Right ventricle myocardium superior (tissue), 1 donor: ENCODE results near the gene MYH7B. TPM values are rescaled to one million over a fixed set of nuclear protein-coding genes. Genes with fewer than 3 reads are reported as not detected.
A peak's percentile ranks its signal among the peaks of the same experiment; 100 is the strongest.

Source experiments
- ATAC-seq: fragments of 200-7000 bp; cut with Tn5 transposase; one replicate; pipeline ENCODE4 v1.9.1; 2020; ENCODE audit warnings: mild to moderate bottlenecking; ENCODE audit not compliant: poor library complexity
- DNase-seq: peaks from one replicate; pipeline ENCODE4 v3.0.0-alpha.2; 2020
- intact Hi-C: fragments of 100-400 bp; cut with DNase I; formaldehyde crosslinking; loops from one replicate; pipeline ENCODE4 v1.11.2; 2022
- total RNA-seq: library from RNA; stranded (reverse); fragmentation: NEBNext Ultra II Directional; extraction: Animal tissue kit (Norgen Biotek cat#: 25700); gene quantifications from one replicate; pipeline ENCODE4 v1.2.1, GENCODE V29; 2021
- donor health status: DM: no; HTN: yes; CAD: no; lungs with severe emphysema.

MYH7B gene
- total RNA-seq, 1 donor from 2014 or later, result 222 TPM

GRCh38 chr20:34986311-34987287 lies 30.9 kb downstream of the MYH7B start:
- intact Hi-C loops, result no loop called here
- ATAC-seq (no peak), DNase-seq (peak; percentile 42)

GRCh38 chr20:34987288-34988190 lies 31.9 kb downstream of the MYH7B start:
- intact Hi-C loops, result no loop called here
- DNase-seq (peak; percentile 55), ATAC-seq (peak; percentile 4)

- intact Hi-C loops, result no loop called here
- no peak for DNase-seq
- no peak for ATAC-seq
Measured at GRCh38 chr20:34988191-34988540, 32.5 kb downstream of the MYH7B start.

GRCh38 chr20:34989118-34989517 lies 33.5 kb downstream of the MYH7B start:
- ATAC-seq, result no peak
- intact Hi-C loops, result no loop called here
- DNase-seq, result no peak

GRCh38 chr20:34989670-34990069 lies 34.0 kb downstream of the MYH7B start:
- no peak for DNase-seq
- ATAC-seq, result no peak

DNA sequence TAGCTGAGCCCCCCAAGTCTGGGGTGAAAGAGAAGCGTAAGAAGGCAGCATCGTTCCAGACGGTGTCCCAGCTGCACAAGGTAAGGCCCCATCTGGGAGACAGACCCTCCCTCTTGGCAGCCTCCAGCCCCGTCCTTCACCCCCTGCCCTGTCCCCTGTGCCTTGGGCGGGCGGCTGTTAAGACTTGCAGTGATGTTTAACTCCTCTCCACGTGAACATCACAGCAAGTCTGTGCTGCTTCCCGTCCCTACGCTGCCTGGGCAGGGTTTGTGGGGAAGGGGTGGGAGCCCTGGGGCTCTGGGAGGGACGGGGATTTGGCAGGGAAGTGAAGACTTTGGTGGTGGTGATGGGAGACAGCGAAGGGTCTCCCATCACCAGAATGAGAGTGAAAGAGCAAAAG lies 34.6 kb downstream of the MYH7B start:
- ATAC-seq (no peak), DNase-seq (no peak)
- intact Hi-C loops, result no loop called here

More at GRCh38 chr20:34989670-34990069, 34.0 kb downstream of the MYH7B start:
- intact Hi-C loops, result no loop called here

GRCh38 chr20:34990661-34991214 lies 35.1 kb downstream of the MYH7B start:
- ATAC-seq (no peak), DNase-seq (no peak)
- intact Hi-C loops, result no loop called here

DNA sequence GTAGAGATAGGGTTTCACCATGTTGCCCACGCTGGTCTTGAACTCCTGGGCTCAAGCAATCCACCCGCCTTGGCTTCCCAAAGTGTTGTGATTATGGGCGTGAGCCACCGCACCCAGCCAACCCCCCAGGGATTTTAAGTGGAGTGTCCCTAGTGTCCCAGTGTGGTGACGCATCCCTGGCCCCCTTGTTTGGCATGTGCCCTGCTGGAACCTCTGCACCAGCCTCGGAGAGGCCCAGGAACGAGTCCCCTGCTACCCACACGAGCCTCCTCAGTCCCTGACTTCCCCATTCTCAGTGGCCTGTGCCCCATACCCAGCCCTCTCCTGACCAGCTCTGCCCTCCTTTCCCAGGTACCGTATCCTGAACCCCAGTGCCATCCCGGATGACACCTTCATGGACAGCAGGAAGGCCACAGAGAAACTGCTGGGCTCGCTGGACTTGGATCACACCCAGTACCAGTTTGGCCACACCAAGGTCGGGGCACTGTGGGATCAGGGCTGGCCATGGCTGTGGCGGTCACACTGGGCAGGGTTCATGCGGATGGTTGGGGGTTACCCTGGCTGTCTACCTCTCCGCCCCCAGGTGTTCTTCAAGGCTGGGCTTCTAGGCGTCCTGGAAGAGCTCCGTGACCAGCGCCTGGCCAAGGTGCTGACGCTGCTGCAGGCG lies 37.2 kb downstream of the MYH7B start:
- ATAC-seq (no peak), DNase-seq (peak; percentile 40)
- intact Hi-C loops, result no loop called here

GRCh38 chr20:34993941-34994508 lies 38.4 kb downstream of the MYH7B start:
- intact Hi-C loops, result no loop called here
- no peak for ATAC-seq
- DNase-seq, result peak; percentile 37

DNA sequence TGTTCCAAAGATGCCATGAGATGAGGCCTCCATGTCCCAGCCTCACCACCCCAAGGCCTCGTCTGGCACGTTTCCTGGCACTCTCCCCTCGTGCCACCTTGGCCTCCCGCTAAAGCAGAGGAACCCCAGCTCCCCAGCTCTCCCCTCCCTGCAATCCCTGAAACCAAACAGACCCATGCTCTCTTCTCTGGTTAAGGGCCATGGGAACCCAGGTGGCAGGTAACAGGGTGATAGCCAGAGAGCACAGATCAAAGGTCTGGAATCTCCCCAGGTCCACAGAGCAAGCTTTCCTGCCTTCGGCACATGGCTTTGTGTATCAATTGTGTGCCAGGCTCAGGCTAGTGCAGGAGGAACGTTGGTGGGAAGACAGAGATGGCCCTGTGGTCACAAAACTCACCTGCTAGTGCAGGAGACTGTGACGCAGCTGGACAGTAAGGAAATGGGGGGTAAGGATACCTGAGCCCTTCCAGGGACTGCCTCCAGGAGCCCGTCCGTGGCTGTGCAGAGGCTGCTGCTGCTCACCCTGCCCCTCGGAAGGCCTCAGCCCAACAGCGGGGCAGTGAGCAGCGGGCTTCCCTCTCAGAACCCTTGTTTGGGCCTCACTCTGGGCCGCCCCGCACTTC lies 39.0 kb downstream of the MYH7B start:
- DNase-seq (peak; percentile 30), ATAC-seq (no peak)
- intact Hi-C loops, result no loop called here

DNA sequence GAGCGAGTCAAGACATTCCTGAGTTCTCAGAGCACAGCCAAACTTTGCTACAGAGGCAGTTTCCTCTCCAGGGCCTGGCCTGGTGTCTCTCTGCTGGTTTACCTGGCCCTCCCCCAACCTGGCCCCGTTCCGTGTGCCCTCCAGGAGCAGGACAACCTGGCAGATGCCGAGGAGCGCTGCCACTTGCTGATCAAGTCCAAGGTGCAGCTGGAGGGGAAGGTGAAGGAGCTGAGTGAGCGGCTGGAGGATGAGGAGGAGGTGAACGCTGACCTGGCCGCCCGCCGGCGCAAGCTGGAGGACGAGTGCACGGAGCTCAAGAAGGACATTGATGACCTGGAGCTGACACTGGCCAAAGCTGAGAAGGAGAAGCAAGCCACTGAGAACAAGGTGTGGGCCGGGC lies 39.5 kb downstream of the MYH7B start:
- intact Hi-C loops, result no loop called here
- no peak for ATAC-seq
- peak; percentile 26 for DNase-seq

- intact Hi-C loops, result no loop called here
- DNase-seq (peak; percentile 27), ATAC-seq (no peak)
Measured at GRCh38 chr20:34995696-34996095, 40.0 kb downstream of the MYH7B start.

DNA sequence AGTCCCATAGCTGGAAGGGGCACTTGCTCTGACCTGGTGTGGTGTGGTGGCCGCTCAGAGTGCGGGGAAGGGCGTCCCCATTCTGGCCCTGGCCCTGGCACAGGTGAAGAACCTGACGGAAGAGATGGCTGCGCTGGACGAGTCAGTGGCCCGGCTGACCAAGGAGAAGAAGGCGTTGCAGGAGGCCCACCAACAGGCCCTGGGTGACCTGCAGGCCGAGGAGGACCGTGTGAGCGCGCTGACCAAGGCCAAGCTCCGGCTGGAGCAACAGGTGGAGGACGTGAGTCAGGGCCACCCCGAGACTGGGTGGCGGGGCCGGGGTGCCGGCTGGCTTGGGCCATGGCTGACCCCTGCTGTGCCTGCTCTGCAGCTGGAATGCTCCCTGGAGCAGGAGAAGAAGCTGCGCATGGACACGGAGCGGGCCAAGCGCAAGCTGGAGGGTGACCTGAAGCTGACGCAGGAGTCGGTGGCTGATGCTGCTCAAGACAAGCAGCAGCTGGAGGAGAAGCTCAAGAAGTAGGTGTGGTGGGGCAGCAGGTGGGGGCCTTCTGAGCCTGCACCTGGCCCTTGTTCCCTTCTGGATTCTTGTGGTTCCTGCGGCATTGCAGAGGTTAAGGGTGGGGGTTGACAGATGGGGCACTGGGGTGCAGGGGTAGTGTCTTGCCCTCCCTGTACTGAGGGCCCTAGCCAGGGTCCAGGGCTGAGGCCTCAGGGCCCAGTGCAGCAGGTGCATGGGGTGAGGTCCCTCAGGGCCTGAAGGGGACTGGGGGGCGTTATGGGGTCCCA lies 40.8 kb downstream of the MYH7B start:
- ATAC-seq (no peak), DNase-seq (peak; percentile 33)
- intact Hi-C loops, result no loop called here

DNA sequence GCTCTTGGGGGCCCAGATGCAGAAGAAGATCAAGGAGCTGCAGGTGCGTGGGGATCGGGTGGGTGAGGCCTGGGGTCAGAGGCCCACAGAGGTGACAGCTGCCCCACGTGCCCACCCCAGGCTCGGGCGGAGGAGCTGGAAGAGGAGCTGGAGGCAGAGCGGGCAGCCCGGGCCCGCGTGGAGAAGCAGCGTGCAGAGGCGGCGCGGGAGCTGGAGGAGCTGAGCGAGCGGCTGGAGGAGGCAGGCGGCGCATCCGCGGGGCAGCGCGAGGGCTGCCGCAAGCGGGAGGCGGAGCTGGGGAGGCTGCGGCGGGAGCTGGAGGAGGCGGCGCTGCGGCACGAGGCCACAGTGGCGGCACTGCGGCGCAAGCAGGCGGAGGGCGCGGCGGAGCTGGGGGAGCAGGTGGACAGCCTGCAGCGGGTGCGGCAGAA lies 41.5 kb downstream of the MYH7B start:
- DNase-seq, result peak; percentile 56
- intact Hi-C loops, result no loop called here
- peak; percentile 7 for ATAC-seq

GRCh38 chr20:34997774-34998173 lies 42.1 kb downstream of the MYH7B start:
- DNase-seq (no peak), ATAC-seq (no peak)
- intact Hi-C loops, result no loop called here

DNA sequence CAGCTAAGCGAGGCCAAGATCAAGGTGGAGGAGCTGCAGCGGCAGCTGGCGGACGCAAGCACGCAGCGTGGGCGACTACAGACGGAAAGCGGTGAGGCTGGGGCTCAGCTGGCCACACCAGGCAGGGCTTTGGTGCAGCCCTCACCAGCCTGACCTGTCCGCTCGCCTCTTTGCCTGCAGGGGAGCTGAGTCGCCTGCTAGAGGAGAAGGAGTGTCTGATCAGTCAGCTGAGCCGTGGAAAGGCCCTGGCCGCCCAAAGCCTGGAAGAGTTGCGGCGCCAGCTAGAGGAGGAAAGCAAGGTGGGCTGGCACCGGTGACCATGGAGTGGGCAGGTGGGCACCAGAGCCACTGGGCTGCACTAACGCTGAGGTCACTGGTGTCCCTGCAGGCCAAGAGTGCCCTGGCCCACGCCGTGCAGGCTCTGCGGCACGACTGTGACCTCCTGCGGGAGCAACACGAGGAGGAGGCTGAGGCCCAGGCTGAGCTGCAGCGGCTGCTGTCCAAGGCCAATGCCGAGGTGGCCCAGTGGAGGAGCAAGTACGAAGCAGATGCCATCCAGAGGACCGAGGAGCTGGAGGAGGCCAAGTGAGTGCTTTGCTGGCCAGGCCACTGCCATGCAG lies 42.8 kb downstream of the MYH7B start:
- intact Hi-C loops, result no loop called here
- ATAC-seq (no peak), DNase-seq (peak; percentile 38)

GRCh38 chr20:34999021-34999451 lies 43.4 kb downstream of the MYH7B start:
- ATAC-seq (no peak), DNase-seq (peak; percentile 44)
- intact Hi-C loops, result no loop called here
